GM19099 (cell line): ENCODE data around the gene FAN1.

Experiments
- POLR2A ChIP-seq: IDR thresholded peaks from 3 replicates; pipeline ENCODE4 v1.6.1; 2011; ENCODE audit warnings: low read depth; ENCODE audit not compliant: insufficient read length; ENCODE audit errors: extremely low read depth

The FAN1 gene

DNA sequence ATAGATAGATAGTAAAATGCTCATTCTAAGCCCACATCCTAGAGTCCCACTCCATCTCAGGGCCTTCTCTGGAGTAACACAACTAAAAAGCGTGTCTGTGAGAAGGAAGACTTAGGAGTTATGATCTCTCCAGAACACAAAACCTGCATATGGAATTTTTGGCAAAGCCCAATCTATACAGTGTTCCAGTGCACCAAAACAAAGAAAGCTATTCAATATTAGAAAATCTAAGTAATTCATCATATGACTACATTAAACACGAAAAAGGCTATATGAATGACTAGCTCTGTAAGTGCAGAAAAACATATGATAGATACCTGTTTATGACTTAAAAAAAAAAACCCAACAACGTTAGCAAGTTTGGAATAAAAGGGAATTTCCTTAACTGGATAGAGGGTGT lies 60.0 kb downstream of the FAN1 start:
- TF ChIP-seq POLR2A = no peak

DNA sequence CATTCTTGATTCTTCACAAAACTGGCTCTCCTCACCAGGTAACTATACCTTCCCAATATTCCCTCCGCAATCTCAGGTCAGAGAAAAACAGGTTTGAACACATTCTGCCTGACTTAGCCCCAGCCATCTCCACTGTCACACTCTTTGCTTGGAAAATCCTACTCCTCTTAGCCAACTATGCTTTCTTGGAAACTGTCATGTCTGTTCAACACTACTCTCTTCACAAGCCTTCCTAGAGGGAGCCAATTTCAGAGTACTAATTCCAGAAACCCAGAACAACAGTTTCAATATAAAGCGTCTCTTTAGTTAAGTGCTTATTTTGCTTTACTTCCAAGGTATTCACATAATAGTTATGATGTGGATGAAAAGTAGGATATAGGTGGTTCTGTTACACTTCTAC lies 66.0 kb downstream of the FAN1 start:
- no peak for TF ChIP-seq POLR2A

DNA sequence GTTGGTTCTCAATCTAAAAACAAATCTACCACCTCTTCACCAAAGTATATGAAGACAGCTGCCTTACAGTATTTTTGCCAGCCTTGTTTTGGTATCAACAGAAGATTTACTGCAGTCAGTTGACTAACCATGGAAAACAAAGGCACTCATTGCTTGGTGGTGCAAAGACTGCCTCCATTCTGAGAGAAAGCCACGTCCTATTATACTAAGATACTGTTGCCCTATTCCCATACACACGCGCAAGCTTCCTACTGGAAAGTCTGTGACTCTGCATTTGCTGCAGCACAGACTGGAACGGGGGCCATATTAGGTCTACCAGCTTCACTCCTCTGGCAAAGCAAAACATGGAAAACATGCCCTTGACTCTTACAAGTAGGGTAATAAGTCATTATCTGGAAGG lies 69.7 kb downstream of the FAN1 start:
- no peak for TF ChIP-seq POLR2A

DNA sequence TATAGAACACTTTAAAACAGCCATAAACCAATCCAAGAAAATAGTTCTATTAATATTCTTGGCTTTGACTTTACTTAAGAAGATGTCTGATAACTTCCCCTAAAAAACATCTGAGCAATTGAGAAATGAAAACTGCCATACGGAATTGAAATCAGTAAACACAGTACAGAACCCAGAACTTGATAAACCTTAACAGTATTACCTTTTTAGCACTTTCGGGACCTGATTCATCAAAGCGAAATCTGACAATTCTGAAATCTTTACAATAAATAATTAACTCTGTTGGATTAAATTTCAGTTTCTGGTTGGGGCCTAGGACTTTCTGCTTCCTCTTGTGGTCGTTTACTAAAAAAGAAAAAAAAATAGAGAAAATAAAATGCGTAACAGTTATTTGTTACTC lies 70.4 kb downstream of the FAN1 start:
- no peak for TF ChIP-seq POLR2A

DNA sequence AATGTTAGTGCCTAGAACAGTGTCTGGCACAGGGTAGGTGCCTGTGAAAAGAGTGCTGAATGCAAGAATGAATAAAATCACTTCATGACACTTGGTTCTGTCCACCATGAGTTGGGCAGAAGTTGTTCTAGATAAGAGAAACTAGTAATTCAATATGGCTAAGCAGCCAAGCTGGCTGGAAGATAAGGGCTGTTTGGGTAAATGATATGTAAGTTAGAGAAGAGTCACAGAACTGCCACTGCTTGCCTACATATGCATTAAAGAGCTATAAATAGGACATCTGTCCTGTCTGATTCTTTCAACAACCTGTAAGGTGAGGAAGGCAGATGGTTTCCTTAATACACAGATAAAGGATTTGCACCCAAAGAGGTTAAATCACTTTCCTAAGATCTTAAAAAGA lies 74.6 kb downstream of the FAN1 start:
- no peak for TF ChIP-seq POLR2A

DNA sequence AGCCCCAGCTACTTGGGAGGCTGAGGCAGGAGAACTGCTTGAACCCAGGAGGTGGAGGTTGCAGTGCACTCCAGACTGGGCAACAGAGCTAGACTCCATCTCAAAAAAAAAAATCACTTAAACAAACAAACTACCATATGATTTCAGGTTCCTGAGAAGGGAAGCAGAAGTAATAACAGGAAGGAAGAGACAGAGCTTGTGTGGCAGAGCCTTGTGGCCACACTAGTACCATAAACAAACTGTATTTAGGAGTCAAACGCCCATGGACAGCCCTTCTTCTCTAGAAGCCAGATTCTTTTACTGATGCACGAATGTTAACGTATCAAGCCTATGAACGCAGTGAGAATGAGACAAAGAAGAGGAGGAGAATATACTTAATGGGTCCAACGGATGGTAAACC lies 75.7 kb downstream of the FAN1 start:
- no peak for TF ChIP-seq POLR2A

DNA sequence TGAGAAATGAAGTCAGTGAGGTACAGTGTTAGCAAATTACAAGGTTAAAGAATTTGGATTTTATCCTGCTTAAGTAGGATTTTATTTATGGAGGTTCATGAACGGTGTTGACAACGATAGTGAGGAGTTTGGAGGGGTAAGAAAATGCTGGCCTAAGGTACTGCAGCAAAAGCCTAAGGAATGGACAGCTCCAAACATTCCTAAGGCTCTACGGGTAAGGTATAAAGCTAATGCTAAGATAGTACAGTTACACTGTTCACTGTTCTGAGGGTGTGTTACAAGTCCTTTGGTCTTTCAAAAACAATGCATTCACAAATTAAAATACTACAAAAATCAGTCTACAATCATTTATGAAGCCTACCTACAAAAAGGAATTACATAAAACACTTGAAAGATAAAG lies 80.4 kb downstream of the FAN1 start:
- TF ChIP-seq POLR2A = no peak

DNA sequence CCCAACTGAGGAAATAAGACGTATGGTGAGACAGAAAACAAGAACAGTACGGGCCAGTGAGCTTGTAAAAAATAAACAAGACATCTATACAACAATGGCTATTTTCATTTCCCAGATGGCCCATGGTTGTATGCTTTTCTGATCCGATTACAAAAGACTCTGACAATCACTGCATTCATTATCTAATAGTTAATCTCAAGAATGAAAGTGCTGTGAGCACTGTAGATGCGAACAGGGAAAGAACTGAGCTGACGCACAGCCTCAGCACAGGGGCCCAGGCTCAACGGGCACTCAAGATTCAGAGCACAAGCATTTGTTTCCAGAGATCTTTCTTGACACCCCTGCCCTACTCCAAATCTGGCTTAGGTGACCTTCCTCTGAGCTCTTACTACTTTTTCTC lies 80.8 kb downstream of the FAN1 start:
- no peak for TF ChIP-seq POLR2A

DNA sequence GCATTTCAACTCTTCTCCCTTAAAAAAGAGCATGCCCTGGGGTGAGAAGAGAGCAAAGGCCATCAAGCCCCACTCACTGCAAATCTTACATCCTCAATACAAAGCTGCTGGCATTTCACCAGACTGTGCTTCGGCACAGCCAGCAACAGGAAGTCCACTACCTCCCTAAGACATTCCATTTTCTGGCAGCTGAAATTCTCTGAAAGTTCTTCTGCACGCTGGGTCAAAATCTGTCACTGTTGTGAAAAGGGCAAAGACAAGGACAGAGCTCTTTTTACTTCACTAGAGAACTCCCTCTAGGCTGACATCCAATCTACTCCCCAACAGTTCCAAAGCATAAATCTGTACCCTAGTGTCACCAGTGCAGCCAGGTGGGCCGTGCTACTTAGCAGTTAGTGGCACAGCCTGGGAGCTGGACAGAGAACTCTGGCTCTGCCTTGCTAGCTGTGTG lies 81.4 kb downstream of the FAN1 start:
- no peak for TF ChIP-seq POLR2A

DNA sequence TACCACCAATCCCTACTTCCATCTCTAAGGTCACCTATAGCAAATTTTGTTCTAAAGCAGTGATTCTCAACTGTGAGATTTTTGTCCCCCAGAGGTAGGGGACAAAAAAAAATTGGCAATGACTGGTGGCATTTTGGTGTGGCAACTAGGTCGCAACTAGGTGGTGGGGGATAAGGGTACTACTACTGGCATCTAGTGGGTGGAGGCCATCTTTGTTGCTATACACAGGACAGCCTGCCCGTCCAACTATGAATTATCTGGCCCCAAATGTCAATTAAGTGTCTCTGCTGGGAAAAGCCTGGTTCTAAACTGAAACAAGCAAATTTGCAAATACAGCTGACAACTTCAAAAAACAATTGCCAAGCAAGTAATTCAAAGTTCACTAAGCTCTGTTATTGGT lies 86.3 kb downstream of the FAN1 start:
- TF ChIP-seq POLR2A = no peak

DNA sequence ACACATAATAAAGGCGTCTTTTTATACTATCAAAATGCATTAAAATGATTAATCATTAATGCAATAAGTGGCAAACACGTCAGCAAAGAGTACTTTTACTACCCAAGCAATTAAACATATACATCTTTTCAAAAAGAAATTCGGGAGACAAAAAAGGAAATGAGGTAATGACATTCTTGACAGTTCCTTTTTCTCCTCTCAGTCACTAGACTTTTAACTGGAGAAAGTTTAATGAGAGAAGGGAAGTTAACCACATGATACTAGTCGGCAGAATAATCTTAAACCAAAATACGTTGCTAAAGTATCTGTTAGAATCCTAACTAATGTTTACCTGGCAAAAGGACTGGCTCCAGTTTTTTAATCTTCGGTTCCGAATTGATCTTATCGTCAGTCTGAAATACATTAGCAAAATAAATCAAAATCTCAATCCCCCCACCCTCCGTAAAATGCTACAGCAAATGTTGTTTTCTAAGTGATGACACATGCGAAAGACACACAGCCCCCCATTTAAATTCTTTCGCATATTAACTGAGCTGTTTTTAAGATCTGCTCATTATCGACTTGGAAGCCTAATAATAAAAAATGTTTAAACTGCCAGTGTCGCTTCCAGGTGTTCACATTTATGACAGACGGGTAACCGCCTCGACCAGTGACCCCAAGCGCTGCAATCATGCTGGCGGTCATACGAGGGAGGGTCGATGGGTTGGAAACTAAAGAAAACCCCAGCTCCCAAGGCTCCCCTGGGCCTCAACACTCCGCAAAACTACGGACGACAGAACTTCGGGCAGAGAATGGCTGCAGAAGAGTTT lies 86.9 kb downstream of the FAN1 start:
- no peak for TF ChIP-seq POLR2A

DNA sequence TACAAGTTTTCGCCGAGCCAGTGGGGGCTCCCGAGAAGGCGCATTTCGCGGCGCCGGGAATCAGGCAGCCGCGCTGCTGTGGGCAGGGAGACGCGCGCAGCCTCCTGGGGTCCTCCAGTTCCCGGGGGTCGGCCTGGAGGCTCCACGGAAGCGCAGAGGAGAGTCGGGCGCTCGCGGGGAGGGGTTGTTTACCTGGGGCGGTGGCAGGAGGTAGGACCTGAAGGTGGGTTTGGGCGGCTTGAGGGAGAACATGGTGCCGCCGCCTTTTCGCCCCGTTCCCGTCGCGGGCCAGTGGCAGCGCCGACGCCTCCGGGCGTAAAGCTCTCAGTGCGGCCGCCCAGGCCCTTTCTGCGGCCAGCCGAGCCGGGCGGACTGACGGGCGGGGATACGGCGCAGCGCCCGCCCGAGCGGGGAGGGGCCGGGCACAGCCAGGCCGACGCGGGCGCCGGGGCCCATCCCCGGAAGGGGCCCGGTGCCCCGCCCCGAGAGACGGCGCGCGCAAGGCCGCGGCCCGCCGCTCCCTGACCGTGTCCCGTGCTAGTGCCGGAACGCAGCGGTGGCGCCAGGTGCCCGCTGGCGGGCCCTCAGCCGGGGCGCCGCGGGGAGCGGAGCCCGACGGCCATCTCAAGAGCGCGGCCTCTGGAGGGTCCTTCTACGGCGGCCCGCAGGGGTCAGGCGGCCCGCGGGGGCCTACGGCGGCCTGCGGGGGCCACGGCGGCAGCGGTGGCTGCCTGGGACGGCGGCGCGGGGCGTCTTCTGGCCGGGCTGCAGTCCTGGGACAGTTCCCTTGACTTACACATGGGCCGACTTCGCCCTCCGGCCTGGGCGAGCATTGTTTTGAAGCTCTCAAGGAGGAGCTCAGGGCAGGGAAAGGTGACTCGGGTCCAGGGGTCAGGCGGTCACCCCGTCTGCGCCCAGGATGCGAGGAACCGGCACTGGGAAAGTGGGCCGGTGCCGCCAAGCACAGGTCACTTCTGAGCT lies 87.8 kb downstream of the FAN1 start, which contains the start of gene MTMR10:
MTMR10 (minus strand) TSS at position 374 of the 981 bp plus-strand sequence; CDS start at position 252, 122 bp downstream.
- peak; percentile 95 for TF ChIP-seq POLR2A

DNA sequence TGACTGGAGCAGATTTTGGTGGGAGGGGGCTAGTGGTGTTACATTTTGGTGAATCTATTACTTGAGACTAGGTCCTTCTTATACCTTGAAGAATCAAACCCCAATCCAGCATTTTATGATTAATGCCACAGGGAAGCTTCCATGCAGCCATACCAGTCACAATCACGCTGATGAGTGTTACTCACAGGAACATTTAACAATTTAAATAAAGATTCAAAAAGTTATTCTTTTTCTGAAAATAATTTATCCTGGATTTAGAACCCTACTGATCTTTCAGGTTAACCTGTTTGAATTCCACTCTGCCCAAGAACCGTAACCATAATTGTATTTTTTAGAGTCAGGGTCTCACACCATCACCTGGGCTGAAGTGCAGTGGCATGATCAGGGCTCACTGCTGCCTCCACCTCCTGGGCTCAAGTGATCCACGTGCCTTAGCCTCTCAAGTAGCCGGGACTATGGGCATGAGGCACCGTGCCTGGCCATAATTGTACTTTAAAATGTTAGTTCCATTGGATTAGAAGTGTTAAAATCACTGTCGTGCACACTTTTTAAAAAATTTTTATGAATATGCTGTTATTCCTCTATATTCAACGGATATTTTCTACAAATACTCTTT lies 88.6 kb downstream of the FAN1 start:
- TF ChIP-seq POLR2A = no peak
